KOPT-K1 (cell line): Measurements from ENCODE around the gene WHRN.
A peak's percentile ranks its signal among the peaks of the same experiment; 100 is the strongest.

Experiments
- H3K27ac ChIP-seq: fragments of 200-600 bp; sonication (generic); 2 replicates; pipeline ENCODE4 v1.5.1; 2016; ENCODE audit warnings: antibody characterized with exemption, mild to moderate bottlenecking, low read depth, low read length; ENCODE audit not compliant: poor library complexity, severe bottlenecking
- H3K36me3 ChIP-seq: fragments of 200-600 bp; sonication (generic); 2 replicates; pipeline ENCODE4 v1.5.1; 2017; ENCODE audit warnings: antibody characterized with exemption, mild to moderate bottlenecking, low read length, moderate library complexity; ENCODE audit not compliant: insufficient read depth
- H3K9me3 ChIP-seq: fragments of 200-600 bp; sonication (generic); 2 replicates; pipeline ENCODE4 v1.5.1; 2017; ENCODE audit warnings: antibody characterized with exemption, low read length, mild to moderate bottlenecking; ENCODE audit not compliant: insufficient read depth, poor library complexity, severe bottlenecking

Gene WHRN

GRCh38 chr9:114405294-114406034 lies 99.8 kb downstream of the WHRN start:
- H3K27ac ChIP-seq: no peak overlapping the region
- no peaks in the 10 kb centered on the region for H3K36me3 ChIP-seq
- no peaks in the 10 kb centered on the region for H3K9me3 ChIP-seq

GRCh38 chr9:114404531-114404930 lies 100.7 kb downstream of the WHRN start:
- no peaks in the 10 kb centered on the region for H3K36me3 ChIP-seq
- no peak overlapping the region for H3K27ac ChIP-seq

DNA sequence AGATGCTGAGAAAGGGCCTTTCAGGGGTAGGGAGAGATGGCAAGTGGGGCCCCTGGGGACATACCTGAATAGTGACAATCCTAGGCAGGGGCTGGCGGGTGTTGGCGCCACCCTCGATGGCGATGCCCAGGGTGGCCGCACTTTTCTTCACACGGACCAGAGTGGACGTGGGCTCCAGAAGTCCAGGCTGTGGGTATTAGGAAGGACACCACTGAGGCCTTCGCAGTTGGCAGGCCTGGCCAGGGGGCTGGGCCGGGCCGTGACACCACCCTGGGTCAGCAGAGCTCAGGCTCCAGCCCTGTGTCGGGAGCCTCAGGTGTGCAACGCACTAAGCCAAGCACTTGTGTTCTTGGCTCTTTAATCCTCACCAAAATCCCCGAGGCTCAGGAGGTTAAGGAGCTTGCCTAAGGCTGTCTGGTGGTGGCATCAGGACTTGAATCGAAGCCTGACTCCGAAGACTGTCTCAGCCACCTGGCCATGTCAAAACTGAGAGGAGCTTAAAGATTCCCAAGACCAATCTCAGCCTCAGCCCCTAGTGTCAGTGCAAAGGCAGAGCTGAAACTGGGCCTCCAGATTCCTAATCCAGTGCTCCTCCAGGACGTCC lies 102.0 kb downstream of the WHRN start:
- Histone ChIP-seq H3K9me3 (no peaks in the 10 kb centered on the region), H3K27ac (no peak overlapping the region), H3K36me3 (no peaks in the 10 kb centered on the region)

More at GRCh38 chr9:114404531-114404930, 100.7 kb downstream of the WHRN start:
- H3K9me3 ChIP-seq: no peaks in the 10 kb centered on the region

GRCh38 chr9:114401344-114401743 lies 103.9 kb downstream of the WHRN start:
- no peaks in the 10 kb centered on the region; the same call in 1 of the 2 replicates for H3K36me3 ChIP-seq
- H3K27ac ChIP-seq: no peak overlapping the region
- H3K9me3 ChIP-seq: no peaks in the 10 kb centered on the region

DNA sequence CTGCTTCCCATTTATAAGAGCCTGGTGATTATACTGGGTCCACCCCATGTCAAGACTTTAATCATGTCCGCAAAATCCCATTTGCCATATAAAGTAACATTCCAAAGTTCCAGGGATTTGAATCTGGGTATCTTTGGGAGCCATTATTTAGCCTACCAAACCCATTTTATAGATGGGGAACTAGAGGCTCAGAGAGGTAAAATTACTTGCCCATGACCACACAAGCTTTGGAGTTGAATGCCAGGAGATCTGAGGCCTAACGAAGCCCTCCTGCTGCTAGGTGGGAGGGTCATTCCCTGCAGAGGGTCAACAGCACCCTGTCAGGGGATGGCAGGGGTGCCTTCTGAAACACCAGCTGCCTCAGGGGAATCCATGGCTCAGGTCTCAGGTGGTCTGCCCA lies 104.5 kb downstream of the WHRN start:
- H3K36me3 ChIP-seq: no peaks in the 10 kb centered on the region; the same call in 1 of the 2 replicates
- no peak overlapping the region for H3K27ac ChIP-seq
- no peaks in the 10 kb centered on the region for H3K9me3 ChIP-seq

DNA sequence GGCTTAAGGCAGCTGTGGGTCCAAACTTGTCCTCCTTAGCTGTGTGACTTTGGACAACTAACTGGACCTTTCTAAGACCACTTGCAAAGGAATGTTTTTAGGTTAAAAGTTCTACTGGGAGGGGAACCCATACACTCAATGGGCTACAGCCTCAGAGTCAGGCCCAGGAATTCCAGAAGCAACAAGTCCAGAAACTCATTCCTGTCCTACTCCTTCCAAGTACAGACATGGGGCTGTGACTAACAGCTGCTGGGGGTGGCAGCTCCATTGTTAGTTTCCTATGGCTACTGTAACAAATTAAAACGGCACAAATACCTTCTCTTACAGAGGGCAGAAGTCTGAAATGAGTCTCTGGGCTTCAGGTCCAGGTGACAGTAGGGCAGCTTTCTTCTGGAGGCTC lies 105.1 kb downstream of the WHRN start:
- no peaks in the 10 kb centered on the region for H3K9me3 ChIP-seq
- H3K27ac ChIP-seq: no peak overlapping the region
- no peaks in the 10 kb centered on the region; the same call in 1 of the 2 replicates for H3K36me3 ChIP-seq

- Histone ChIP-seq H3K36me3 (peaks cover 3% of the 10 kb centered on the region), H3K9me3 (no peaks in the 10 kb centered on the region)
Observed at GRCh38 chr9:114399381-114399780, 105.9 kb downstream of the WHRN start.

DNA sequence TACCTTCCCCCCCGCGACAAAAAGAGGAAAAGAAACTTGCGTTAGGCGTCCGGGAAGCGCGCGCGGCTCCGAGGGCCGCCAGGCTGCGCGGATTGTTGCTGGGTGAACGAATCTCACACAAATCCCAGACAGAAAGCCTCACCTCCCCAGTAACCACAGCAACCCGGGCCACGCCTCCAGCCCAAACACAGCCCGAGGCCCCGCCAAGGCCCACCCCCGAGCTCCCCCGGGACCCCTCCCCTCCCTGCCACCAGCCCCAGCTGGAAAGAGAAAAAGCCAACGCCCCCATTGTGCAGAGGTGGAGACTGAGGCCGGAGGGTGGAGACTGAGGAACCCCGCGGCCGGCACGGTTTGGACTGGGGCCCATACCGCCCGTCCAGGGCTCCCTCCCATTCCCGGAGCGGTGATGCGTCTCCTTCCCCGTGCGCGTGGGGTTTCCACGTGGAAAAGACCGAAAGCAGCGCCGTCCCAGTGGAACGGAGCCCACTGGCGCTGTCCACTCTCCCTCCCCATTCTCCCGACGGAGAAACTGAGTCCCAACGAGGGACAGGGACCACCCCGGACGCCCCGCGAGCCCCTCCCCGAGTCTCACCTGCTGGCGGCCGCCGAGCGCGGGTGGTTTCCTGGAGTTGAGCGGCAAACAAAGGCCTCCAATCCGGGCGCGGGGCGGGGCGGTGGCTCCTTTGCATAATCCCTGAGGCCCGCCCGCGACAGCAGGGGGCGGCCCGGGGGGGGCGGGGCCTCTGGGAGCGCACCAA lies 107.2 kb downstream of the WHRN start:
- H3K27ac ChIP-seq: peak overlapping the region; percentile 80
- H3K9me3 ChIP-seq: no peaks in the 10 kb centered on the region
- peaks cover 6% of the 10 kb centered on the region for H3K36me3 ChIP-seq

More at GRCh38 chr9:114399381-114399780, 105.9 kb downstream of the WHRN start:
- no peak overlapping the region for H3K27ac ChIP-seq

DNA sequence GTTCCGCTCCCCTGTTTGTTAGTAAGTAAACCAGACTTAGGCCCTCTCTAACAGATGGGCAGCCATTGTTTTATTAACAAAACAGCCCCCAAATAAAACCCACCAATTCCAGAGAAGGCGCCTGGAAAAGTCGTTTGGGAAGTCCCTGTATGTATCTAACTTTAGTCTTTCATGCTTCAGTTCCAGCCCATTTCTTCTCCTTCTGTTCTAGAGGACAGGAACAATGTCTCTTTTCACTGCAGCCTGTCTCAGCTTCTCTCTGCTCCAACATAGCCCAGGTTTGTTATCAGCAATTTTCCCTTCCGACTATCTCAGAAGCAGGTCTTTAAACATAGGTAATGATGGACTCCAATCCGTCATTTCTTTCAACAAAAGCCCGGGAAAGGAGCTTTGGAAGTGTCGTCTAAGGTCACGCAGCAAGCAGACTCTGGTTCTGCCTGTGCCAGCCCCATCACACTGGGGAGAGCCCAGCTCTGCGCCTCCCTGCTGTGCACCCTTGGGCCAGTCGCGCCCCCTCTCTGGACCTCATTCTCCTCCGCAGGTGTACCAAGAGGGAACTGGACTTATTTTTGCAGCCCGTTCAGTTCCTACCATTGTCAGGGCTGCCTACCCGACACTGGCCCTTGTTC lies 107.9 kb downstream of the WHRN start:
- Histone ChIP-seq H3K9me3 (no peaks in the 10 kb centered on the region), H3K27ac (peak overlapping the region; percentile 80), H3K36me3 (peaks cover 6% of the 10 kb centered on the region)

DNA sequence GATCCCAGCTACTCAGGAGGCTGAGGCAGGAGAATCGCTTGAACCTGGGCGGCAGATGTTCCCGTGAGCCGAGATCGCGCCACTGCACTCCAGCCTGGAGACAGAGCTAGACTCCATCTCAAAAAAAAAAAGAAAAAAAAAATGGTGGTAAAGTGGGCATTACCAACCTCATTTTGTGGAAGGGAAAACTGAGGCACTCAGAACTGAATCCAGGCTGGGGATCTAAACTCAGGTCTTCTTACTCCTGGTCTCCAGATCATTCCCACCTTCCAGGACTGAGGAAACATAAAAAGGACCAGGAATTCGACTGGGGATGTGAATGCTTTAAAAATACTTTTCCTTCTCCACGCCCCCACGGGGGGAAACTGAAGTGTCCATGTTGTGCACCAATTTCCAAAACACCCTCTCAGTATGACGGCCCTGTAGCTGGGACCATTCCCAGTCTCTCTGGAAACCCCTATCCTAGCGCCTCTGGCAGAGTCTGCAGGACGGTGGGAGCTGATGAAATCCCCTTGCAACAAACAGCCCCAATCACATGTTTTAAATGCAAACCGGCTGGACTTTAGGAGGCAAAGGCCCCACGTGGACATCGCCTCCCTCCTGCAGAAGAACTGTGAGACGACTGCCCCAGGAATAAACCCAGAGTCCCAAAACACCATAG lies 108.6 kb downstream of the WHRN start:
- H3K27ac ChIP-seq: no peak overlapping the region
- H3K9me3 ChIP-seq: no peaks in the 10 kb centered on the region
- H3K36me3 ChIP-seq: peaks cover 6% of the 10 kb centered on the region

GRCh38 chr9:114395768-114396167 lies 109.5 kb downstream of the WHRN start:
- H3K27ac ChIP-seq: no peak overlapping the region
- H3K36me3 ChIP-seq: peaks cover 6% of the 10 kb centered on the region
- H3K9me3 ChIP-seq: no peaks in the 10 kb centered on the region

DNA sequence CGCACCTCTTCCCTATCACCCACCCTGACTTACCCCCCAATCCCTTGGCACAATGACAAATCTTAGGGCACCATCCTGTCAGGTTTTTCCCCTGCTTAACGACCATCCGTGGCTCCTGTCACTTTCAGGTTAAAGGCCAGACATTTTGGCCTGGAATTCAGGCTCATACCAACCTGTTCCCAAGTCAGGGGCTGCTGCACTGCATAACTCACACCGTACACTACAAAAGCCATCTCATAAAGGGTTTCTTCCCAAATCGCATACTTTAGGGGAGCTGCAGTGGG lies 110.0 kb downstream of the WHRN start:
- H3K36me3 ChIP-seq: peaks cover 6% of the 10 kb centered on the region
- no peak overlapping the region for H3K27ac ChIP-seq
- H3K9me3 ChIP-seq: no peaks in the 10 kb centered on the region

GRCh38 chr9:114394523-114395333 lies 110.5 kb downstream of the WHRN start:
- Histone ChIP-seq H3K27ac (no peak overlapping the region), H3K9me3 (no peaks in the 10 kb centered on the region), H3K36me3 (peaks cover 6% of the 10 kb centered on the region)

DNA sequence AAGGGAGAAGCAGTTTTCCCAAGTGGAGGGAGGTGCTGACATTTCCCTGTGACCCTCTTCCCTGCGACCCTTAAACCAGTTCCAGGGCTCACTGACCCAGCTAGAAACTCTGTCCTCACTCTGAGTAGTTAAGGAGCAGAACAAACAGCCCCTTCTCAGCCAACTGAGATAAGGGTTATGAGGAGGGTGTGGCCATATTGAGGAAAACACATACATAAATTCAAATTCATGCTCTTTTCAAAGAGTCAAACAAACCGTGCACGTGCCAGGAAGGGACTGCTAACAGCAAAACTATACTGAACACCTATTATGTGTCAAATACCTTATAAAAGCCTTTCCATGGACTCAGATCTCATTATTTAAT lies 112.5 kb downstream of the WHRN start:
- peaks cover 6% of the 10 kb centered on the region for H3K36me3 ChIP-seq
- H3K9me3 ChIP-seq: no peaks in the 10 kb centered on the region
- H3K27ac ChIP-seq: peak overlapping the region; percentile 0
